ENCODE measurements around the gene MICU1.

DNA sequence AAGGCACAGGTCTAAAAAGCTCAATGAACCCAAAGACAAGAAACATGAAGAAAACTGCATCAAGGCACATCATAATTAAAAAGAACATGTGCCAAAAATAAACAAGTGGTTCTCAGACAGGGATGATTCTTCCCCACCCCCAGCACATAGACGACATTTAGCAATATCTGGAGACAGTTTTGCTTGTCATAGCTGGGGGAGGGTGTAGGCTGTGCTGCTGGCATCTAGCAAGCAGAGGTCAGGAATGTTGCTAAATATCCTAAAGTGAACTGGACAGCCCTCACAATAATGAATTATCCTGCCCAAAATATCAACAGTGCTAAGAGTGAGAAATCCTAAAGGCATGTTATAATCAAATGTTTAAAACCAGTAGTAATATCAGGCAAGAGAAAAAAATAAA, 122.6 kb downstream of the MICU1 start:
- TF ChIP-seq POLR2A (IDR thresholded peaks at IDR 0.05), result no peak
- TF ChIP-seq, protein P1, sequence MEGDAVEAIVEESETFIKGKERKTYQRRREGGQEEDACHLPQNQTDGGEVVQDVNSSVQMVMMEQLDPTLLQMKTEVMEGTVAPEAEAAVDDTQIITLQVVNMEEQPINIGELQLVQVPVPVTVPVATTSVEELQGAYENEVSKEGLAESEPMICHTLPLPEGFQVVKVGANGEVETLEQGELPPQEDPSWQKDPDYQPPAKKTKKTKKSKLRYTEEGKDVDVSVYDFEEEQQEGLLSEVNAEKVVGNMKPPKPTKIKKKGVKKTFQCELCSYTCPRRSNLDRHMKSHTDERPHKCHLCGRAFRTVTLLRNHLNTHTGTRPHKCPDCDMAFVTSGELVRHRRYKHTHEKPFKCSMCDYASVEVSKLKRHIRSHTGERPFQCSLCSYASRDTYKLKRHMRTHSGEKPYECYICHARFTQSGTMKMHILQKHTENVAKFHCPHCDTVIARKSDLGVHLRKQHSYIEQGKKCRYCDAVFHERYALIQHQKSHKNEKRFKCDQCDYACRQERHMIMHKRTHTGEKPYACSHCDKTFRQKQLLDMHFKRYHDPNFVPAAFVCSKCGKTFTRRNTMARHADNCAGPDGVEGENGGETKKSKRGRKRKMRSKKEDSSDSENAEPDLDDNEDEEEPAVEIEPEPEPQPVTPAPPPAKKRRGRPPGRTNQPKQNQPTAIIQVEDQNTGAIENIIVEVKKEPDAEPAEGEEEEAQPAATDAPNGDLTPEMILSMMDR (IDR thresholded peaks at IDR 0.05), result no peak
